Activated B cell treated with CpG ODN at 0.5 μM for 24 hours (primary cell): ENCODE data around the gene TPPP. TPM values are rescaled to one million over a fixed set of nuclear protein-coding genes. Genes with fewer than 3 reads are reported as not detected.

Experiments used
- ATAC-seq: fragments of 200-7000 bp; cut with Tn5 transposase; one replicate; pipeline ENCODE4 v1.10.0; 2021; ENCODE audit warnings: low read depth, mild to moderate bottlenecking, moderate library complexity
- CTCF ChIA-PET: fragments of 350-600 bp; sonication (Branson Sonifier 250); formaldehyde crosslinking; loops from one replicate; lab custom pipeline; 2021; ENCODE audit warnings: antibody characterized with exemption; lab: Charles Lee
- POLR2A ChIA-PET: fragments of 350-600 bp; sonication (Branson Sonifier 250); formaldehyde crosslinking; loops from one replicate; lab custom pipeline; 2021; ENCODE audit warnings: antibody characterized with exemption; lab: Charles Lee
- DNase-seq: peaks from one replicate; pipeline ENCODE4 v3.0.0; 2022
- H3K27ac Mint-ChIP-seq: one replicate; pipeline ENCODE4 v1.8.0; 2020; ENCODE audit warnings: mixed read lengths
- H3K27me3 Mint-ChIP-seq: one replicate; pipeline ENCODE4 v1.8.0; 2021; ENCODE audit warnings: mixed read lengths
- H3K36me3 Mint-ChIP-seq: one replicate; pipeline ENCODE4 v1.8.0; 2021; ENCODE audit warnings: low read depth, mixed read lengths
- H3K4me1 Mint-ChIP-seq: one replicate; pipeline ENCODE4 v1.8.0; 2021; ENCODE audit warnings: mixed read lengths
- H3K4me3 Mint-ChIP-seq: one replicate; pipeline ENCODE4 v1.8.0; 2020; ENCODE audit warnings: mild to moderate bottlenecking, mixed read lengths
- H3K9me3 Mint-ChIP-seq: one replicate; pipeline ENCODE4 v1.8.0; 2020; ENCODE audit warnings: mixed read lengths
- CTCF ChIP-seq: fragments of 200-600 bp; IDR thresholded peaks from one replicate; pipeline ENCODE4 v1.8.0; 2022; ENCODE audit warnings: antibody characterized with exemption, mild to moderate bottlenecking
- intact Hi-C: fragments of 100-400 bp; cut with micrococcal nuclease; formaldehyde crosslinking; loops from one replicate; pipeline ENCODE4 v1.15.1; 2024
- total RNA-seq: library from RNA; stranded (reverse); gene quantifications from 2 replicates; pipeline ENCODE4 v1.2.3, GENCODE V29; 2022

TPPP gene
- total RNA-seq, 1 donor from 2014 or later: 0.04 TPM

DNA sequence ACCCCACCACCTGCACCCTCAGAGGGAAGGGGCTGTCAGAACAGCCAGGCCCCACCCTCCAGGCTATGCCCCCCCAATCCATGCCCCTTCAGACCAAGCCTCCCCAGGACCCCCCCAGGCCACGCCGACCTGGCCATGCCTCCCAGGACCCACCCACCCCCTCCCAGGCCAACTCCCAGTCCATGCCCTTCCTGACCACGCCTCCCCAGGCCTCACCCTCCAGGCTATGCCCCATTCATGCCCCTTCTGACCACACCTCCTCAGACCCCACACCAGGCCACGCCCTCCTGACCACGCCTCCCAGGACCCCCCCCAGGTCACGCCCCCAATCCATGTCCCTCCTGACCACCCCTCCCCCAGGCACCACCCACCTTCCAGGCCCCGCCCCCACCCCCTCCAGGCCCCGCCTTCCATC is 27.6 kb downstream of the TPPP start:
- intact Hi-C loops: loop anchor here (10.0 kb wide), 1 partner anchor 51 kb away; the partner anchor contains the start of gene CEP72
- no peaks in the 10 kb centered on the region for H3K9me3 Mint-ChIP-seq
- TF ChIP-seq CTCF: no peak
- ATAC-seq (no peak), DNase-seq (no peak)
- H3K36me3 Mint-ChIP-seq: peaks cover 24% of the 10 kb centered on the region
- ChIA-PET CTCF (no interaction called here), POLR2A (no interaction called here)
- H3K27ac Mint-ChIP-seq: no peak overlapping the region
- no peaks in the 10 kb centered on the region for H3K27me3 Mint-ChIP-seq
- H3K4me3 Mint-ChIP-seq: no peak overlapping the region
- no peaks in the 10 kb centered on the region for H3K4me1 Mint-ChIP-seq

DNA sequence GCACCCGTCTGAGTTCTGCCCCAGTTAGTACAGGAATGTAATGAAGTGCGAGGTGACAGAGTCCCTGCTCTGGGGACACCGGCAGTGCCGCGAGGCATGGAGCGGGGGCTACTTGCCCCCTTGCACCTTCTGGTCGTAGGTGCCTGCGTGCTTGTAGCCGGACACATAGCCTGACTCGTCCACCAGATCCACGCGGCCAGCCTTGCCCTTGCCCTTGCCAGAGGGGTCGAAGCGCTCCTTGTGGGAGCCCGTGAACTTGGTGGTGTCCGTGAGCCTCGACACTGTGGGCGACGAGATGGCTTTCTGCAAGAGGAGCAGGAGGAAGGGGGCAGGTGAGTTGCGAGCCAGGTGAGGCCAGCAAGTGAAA is 28.2 kb downstream of the TPPP start:
- H3K4me1 Mint-ChIP-seq: no peaks in the 10 kb centered on the region
- intact Hi-C loops: loop anchor here (10.0 kb wide), 1 partner anchor 50 kb away; the partner anchor contains the start of gene CEP72
- no peak for ATAC-seq
- H3K4me3 Mint-ChIP-seq: no peak overlapping the region
- H3K9me3 Mint-ChIP-seq: no peaks in the 10 kb centered on the region
- no peaks in the 10 kb centered on the region for H3K27me3 Mint-ChIP-seq
- no peak for TF ChIP-seq CTCF
- H3K36me3 Mint-ChIP-seq: peaks cover 29% of the 10 kb centered on the region
- CTCF ChIA-PET: no interaction called here
- no peak for DNase-seq
- POLR2A ChIA-PET: no interaction called here
- no peak overlapping the region for H3K27ac Mint-ChIP-seq

DNA sequence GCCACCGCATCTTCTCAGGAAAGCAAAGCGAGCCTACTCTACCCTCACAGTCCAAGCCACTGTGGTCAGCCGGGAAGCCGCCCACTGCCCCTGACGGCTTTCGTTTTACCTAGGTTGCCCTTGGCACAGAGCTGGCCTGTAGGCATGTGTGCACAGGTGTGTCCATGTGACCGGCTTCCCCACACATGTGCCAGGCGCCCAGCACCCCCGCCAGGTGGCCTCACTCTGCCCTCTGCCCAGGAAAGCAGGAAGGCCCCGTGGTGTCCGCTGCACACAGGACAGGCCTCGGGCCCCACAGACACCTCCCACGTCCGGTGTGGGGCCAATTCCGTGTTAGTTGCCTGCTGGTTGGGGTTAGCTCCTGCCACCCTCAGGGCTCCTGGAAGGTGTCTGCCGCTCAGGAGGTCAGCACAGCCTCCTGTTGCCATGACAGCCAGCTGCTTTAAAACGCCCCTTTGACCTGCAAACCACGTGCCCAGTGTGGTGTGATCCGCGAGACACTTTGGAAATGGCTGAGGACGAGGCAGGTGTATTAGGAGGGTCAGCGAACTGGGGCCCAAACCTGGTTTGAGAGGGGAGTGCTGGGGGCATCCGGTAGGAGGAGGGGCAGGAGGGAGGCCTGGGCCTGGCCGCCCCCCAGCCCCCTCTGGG is 28.7 kb downstream of the TPPP start:
- intact Hi-C loops: loop anchor here (10.0 kb wide), 1 partner anchor 50 kb away; the partner anchor contains the start of gene CEP72
- TF ChIP-seq CTCF: no peak
- ChIA-PET CTCF (no interaction called here), POLR2A (no interaction called here)
- Mint-ChIP-seq H3K9me3 (no peaks in the 10 kb centered on the region), H3K4me1 (no peaks in the 10 kb centered on the region), H3K36me3 (peaks cover 34% of the 10 kb centered on the region), H3K27me3 (no peaks in the 10 kb centered on the region), H3K27ac (no peak overlapping the region), H3K4me3 (no peak overlapping the region)
- ATAC-seq: no peak
- no peak for DNase-seq

GRCh38 chr5:663436-664342 is 29.5 kb downstream of the TPPP start:
- Mint-ChIP-seq H3K27me3 (no peaks in the 10 kb centered on the region), H3K4me1 (no peaks in the 10 kb centered on the region), H3K4me3 (no peak overlapping the region), H3K9me3 (no peaks in the 10 kb centered on the region), H3K27ac (no peak overlapping the region), H3K36me3 (peaks cover 39% of the 10 kb centered on the region)
- no peak for DNase-seq
- TF ChIP-seq CTCF: no peak
- CTCF ChIA-PET: no interaction called here
- intact Hi-C loops: loop anchor here (10.0 kb wide), 1 partner anchor 49 kb away; the partner anchor contains the start of gene CEP72
- ATAC-seq: no peak
- POLR2A ChIA-PET: no interaction called here
